Measurements from ENCODE around the gene U2AF2. TPM values are rescaled to one million over a fixed set of nuclear protein-coding genes. Genes with fewer than 3 reads are reported as not detected.

U2AF2 gene
- polyA plus RNA-seq, 1 donor (not counting 4 experiments of a cell fraction or from before 2014, with no cell fraction given), result 109 TPM

- Histone ChIP-seq H3K9me1 (ENCODE audit: control insufficient read depth, extremely low read depth, insufficient read depth, low read length) (peaks cover 2% of the 10 kb centered on the region), H3K9ac (ENCODE audit: control insufficient read depth, extremely low read depth, insufficient read depth, low read length) (no peak overlapping the region), H3K79me2 (ENCODE audit: control insufficient read depth, insufficient read depth, low read length) (peaks cover 85% of the 10 kb centered on the region), H3K4me3 (ENCODE audit: control insufficient read depth in 2 of 3, extremely low read depth in 1 of 3, insufficient read depth in 2 of 3, low read depth in 1 of 3, low read length in 3 of 3) (no peak overlapping the region), H3K9me3 (ENCODE audit: control insufficient read depth, low read depth, low read length) (no peaks in the 10 kb centered on the region), H3K27ac (ENCODE audit: control insufficient read depth, insufficient read depth, low read length) (no peak overlapping the region), H3K27me3 (ENCODE audit: control insufficient read depth, extremely low read depth, insufficient read depth, low read length) (no peaks in the 10 kb centered on the region), H3K4me2 (ENCODE audit: control insufficient read depth, extremely low read depth, insufficient read depth, low read depth, low read length) (no peak overlapping the region), H2AFZ (ENCODE audit: control insufficient read depth, low read length) (no peak overlapping the region), H3K4me1 (ENCODE audit: control insufficient read depth, extremely low read depth, insufficient read depth, low read length) (peaks cover 11% of the 10 kb centered on the region), H4K20me1 (ENCODE audit: control insufficient read depth, extremely low read depth, insufficient read depth, low read length) (peaks cover 46% of the 10 kb centered on the region), H3K36me3 (ENCODE audit: control insufficient read depth in 2 of 2, extremely low read depth in 1 of 2, insufficient read depth in 2 of 2, low read length in 2 of 2) (peaks cover 34 to 42% of the 10 kb centered on the region in 2 experiments)
- DNase-seq (ENCODE audit: low read depth, low spot score), result no peak
- dilution Hi-C loops (cut with MboI; ENCODE audit: extremely low pct_ligation_motif_present, low sequenced_read_pairs), result no loop called here
- no peak for FAIRE-seq
- TF ChIP-seq EZH2 (IDR thresholded peaks at IDR 0.05; ENCODE audit: low read length), result no peak
- TF ChIP-seq CTCF (optimal IDR thresholded peaks at IDR 0.05 in 1 of 3, IDR thresholded peaks at IDR 0.05 in 1 of 3, conservative IDR thresholded peaks at IDR 0.05 in 1 of 3; ENCODE audit: extremely low read depth in 1 of 3, insufficient read depth in 2 of 3, low read length in 3 of 3), result no peak
Observed at GRCh38 chr19:55671054-55671378, 16.2 kb downstream of the U2AF2 start.

GRCh38 chr19:55672418-55672817, 17.6 kb downstream of the U2AF2 start:
- FAIRE-seq, result no peak
- H3K4me1 ChIP-seq (ENCODE audit: control insufficient read depth, extremely low read depth, insufficient read depth, low read length), result peaks cover 24% of the 10 kb centered on the region
- dilution Hi-C loops (cut with MboI; ENCODE audit: extremely low pct_ligation_motif_present, low sequenced_read_pairs), result no loop called here

More at GRCh38 chr19:55672418-55672817, 17.6 kb downstream of the U2AF2 start:
- Histone ChIP-seq H4K20me1 (ENCODE audit: control insufficient read depth, extremely low read depth, insufficient read depth, low read length) (peaks cover 34% of the 10 kb centered on the region), H3K36me3 (ENCODE audit: control insufficient read depth in 2 of 2, extremely low read depth in 1 of 2, insufficient read depth in 2 of 2, low read length in 2 of 2) (peaks cover 22 to 32% of the 10 kb centered on the region in 2 experiments), H3K79me2 (ENCODE audit: control insufficient read depth, insufficient read depth, low read length) (peaks cover 85% of the 10 kb centered on the region), H3K27ac (ENCODE audit: control insufficient read depth, insufficient read depth, low read length) (no peak overlapping the region), H3K9me1 (ENCODE audit: control insufficient read depth, extremely low read depth, insufficient read depth, low read length) (peaks cover 1% of the 10 kb centered on the region), H3K9ac (ENCODE audit: control insufficient read depth, extremely low read depth, insufficient read depth, low read length) (no peak overlapping the region), H3K4me2 (ENCODE audit: control insufficient read depth, extremely low read depth, insufficient read depth, low read depth, low read length) (no peak overlapping the region), H3K9me3 (ENCODE audit: control insufficient read depth, low read depth, low read length) (no peaks in the 10 kb centered on the region), H3K4me3 (ENCODE audit: control insufficient read depth in 2 of 3, extremely low read depth in 1 of 3, insufficient read depth in 2 of 3, low read depth in 1 of 3, low read length in 3 of 3) (no peak overlapping the region), H3K27me3 (ENCODE audit: control insufficient read depth, extremely low read depth, insufficient read depth, low read length) (no peaks in the 10 kb centered on the region), H2AFZ (ENCODE audit: control insufficient read depth, low read length) (no peak overlapping the region)
- no peak for TF ChIP-seq CTCF (optimal IDR thresholded peaks at IDR 0.05 in 1 of 3, IDR thresholded peaks at IDR 0.05 in 1 of 3, conservative IDR thresholded peaks at IDR 0.05 in 1 of 3; ENCODE audit: extremely low read depth in 1 of 3, insufficient read depth in 2 of 3, low read length in 3 of 3)
- DNase-seq (ENCODE audit: low read depth, low spot score), result no peak

All from keratinocyte (primary cell).